Activated B cell treated with CpG ODN at 0.5 μM for 24 hours (primary cell): ENCODE measurements around the gene GTF2H3. TPM values are rescaled to one million over a fixed set of nuclear protein-coding genes. Genes with fewer than 3 reads are reported as not detected.

ENCODE experiments used
- ATAC-seq: fragments of 200-7000 bp; cut with Tn5 transposase; one replicate; pipeline ENCODE4 v1.10.0; 2021; ENCODE audit warnings: low read depth, mild to moderate bottlenecking, moderate library complexity
- CTCF ChIA-PET: fragments of 350-600 bp; sonication (Branson Sonifier 250); formaldehyde crosslinking; loops from one replicate; lab custom pipeline; 2021; ENCODE audit warnings: antibody characterized with exemption; lab: Charles Lee
- POLR2A ChIA-PET: fragments of 350-600 bp; sonication (Branson Sonifier 250); formaldehyde crosslinking; loops from one replicate; lab custom pipeline; 2021; ENCODE audit warnings: antibody characterized with exemption; lab: Charles Lee
- DNase-seq: peaks from one replicate; pipeline ENCODE4 v3.0.0; 2022
- H3K27ac Mint-ChIP-seq: one replicate; pipeline ENCODE4 v1.8.0; 2020; ENCODE audit warnings: mixed read lengths
- H3K27me3 Mint-ChIP-seq: one replicate; pipeline ENCODE4 v1.8.0; 2021; ENCODE audit warnings: mixed read lengths
- H3K36me3 Mint-ChIP-seq: one replicate; pipeline ENCODE4 v1.8.0; 2021; ENCODE audit warnings: low read depth, mixed read lengths
- H3K4me1 Mint-ChIP-seq: one replicate; pipeline ENCODE4 v1.8.0; 2021; ENCODE audit warnings: mixed read lengths
- H3K4me3 Mint-ChIP-seq: one replicate; pipeline ENCODE4 v1.8.0; 2020; ENCODE audit warnings: mild to moderate bottlenecking, mixed read lengths
- H3K9me3 Mint-ChIP-seq: one replicate; pipeline ENCODE4 v1.8.0; 2020; ENCODE audit warnings: mixed read lengths
- CTCF ChIP-seq: fragments of 200-600 bp; IDR thresholded peaks from one replicate; pipeline ENCODE4 v1.8.0; 2022; ENCODE audit warnings: antibody characterized with exemption, mild to moderate bottlenecking
- intact Hi-C: fragments of 100-400 bp; cut with micrococcal nuclease; formaldehyde crosslinking; loops from one replicate; pipeline ENCODE4 v1.15.1; 2024
- total RNA-seq: library from RNA; stranded (reverse); gene quantifications from 2 replicates; pipeline ENCODE4 v1.2.3, GENCODE V29; 2022

Gene GTF2H3
- total RNA-seq, 1 donor from 2014 or later = 33.8 TPM

- CTCF ChIA-PET = no interaction called here
- Mint-ChIP-seq H3K4me1 (peaks cover 8% of the 10 kb centered on the region), H3K36me3 (peaks cover 75% of the 10 kb centered on the region), H3K27me3 (no peaks in the 10 kb centered on the region), H3K27ac (no peak overlapping the region), H3K9me3 (no peaks in the 10 kb centered on the region), H3K4me3 (no peak overlapping the region)
- DNase-seq = no peak
- intact Hi-C loops = no loop called here
- POLR2A ChIA-PET = no interaction called here
- no peak for ATAC-seq
- no peak for TF ChIP-seq CTCF
Measured at GRCh38 chr12:123607756-123608155, 25.9 kb upstream of the GTF2H3 start.

- POLR2A ChIA-PET = no interaction called here
- H3K36me3 Mint-ChIP-seq = peaks cover 75% of the 10 kb centered on the region
Measured at GRCh38 chr12:123608182-123608581, 25.4 kb upstream of the GTF2H3 start.

GRCh38 chr12:123614110-123614509 is 19.5 kb upstream of the GTF2H3 start:
- DNase-seq = no peak
- no peak for ATAC-seq
- no peak for TF ChIP-seq CTCF
- intact Hi-C loops = no loop called here
- no peaks in the 10 kb centered on the region for H3K9me3 Mint-ChIP-seq
- H3K27me3 Mint-ChIP-seq = no peaks in the 10 kb centered on the region
- peaks cover 83% of the 10 kb centered on the region for H3K36me3 Mint-ChIP-seq
- no peak overlapping the region for H3K27ac Mint-ChIP-seq
- H3K4me3 Mint-ChIP-seq = no peak overlapping the region
- H3K4me1 Mint-ChIP-seq = no peaks in the 10 kb centered on the region
- POLR2A ChIA-PET = no interaction called here
- CTCF ChIA-PET = no interaction called here

More at GRCh38 chr12:123608182-123608581, 25.4 kb upstream of the GTF2H3 start:
- H3K9me3 Mint-ChIP-seq = no peaks in the 10 kb centered on the region
- H3K27me3 Mint-ChIP-seq = no peaks in the 10 kb centered on the region
- no peak overlapping the region for H3K27ac Mint-ChIP-seq
- DNase-seq (no peak), ATAC-seq (no peak)
- intact Hi-C loops = no loop called here
- H3K4me3 Mint-ChIP-seq = no peak overlapping the region
- CTCF ChIA-PET = no interaction called here
- no peak for TF ChIP-seq CTCF
- peaks cover 4% of the 10 kb centered on the region for H3K4me1 Mint-ChIP-seq

- Mint-ChIP-seq H3K9me3 (no peaks in the 10 kb centered on the region), H3K27ac (no peak overlapping the region), H3K4me3 (no peak overlapping the region), H3K4me1 (no peaks in the 10 kb centered on the region), H3K36me3 (peaks cover 82% of the 10 kb centered on the region), H3K27me3 (no peaks in the 10 kb centered on the region)
- DNase-seq (no peak), ATAC-seq (no peak)
- intact Hi-C loops = no loop called here
- CTCF ChIA-PET = no interaction called here
- TF ChIP-seq CTCF = no peak
- POLR2A ChIA-PET = no interaction called here
Measured at GRCh38 chr12:123614531-123614930, 19.1 kb upstream of the GTF2H3 start.

- Mint-ChIP-seq H3K36me3 (peaks cover 86% of the 10 kb centered on the region), H3K9me3 (no peaks in the 10 kb centered on the region), H3K27me3 (no peaks in the 10 kb centered on the region), H3K27ac (no peak overlapping the region), H3K4me1 (no peaks in the 10 kb centered on the region), H3K4me3 (no peak overlapping the region)
- ChIA-PET POLR2A (interaction anchor here (0.7 kb wide), 1 partner anchor 576 kb away, joined by 6 read pairs; no protein-coding TSS in a partner anchor), CTCF (interaction anchor here (2.0 kb wide), 1 partner anchor 11 kb away, joined by 5 read pairs; no protein-coding TSS in a partner anchor)
- no peak for ATAC-seq
- TF ChIP-seq CTCF = no peak
- intact Hi-C loops = loop anchor here (5.0 kb wide), 1 partner anchor 575 kb away; no protein-coding TSS in a partner anchor
- no peak for DNase-seq
Measured at GRCh38 chr12:123617144-123617543, 16.5 kb upstream of the GTF2H3 start.
